Smooth muscle cell (in vitro differentiated cells): ENCODE data around the gene KIAA1614. TPM values are rescaled to one million over a fixed set of nuclear protein-coding genes. Genes with fewer than 3 reads are reported as not detected.

ENCODE experiments used
- DNase-seq: peaks from one replicate; lab custom pipeline; 2025; ENCODE audit not compliant: unreplicated experiment; lab: John Stamatoyannopoulos, UW
- H2AFZ ChIP-seq: fragments of 200-600 bp; sonication (generic); 2 replicates; pipeline ENCODE4 v1.6.0; 2016; ENCODE audit warnings: antibody characterized with exemption, low read depth, mild to moderate bottlenecking
- H3F3A ChIP-seq: fragments of 200-600 bp; sonication (generic); 2 replicates; pipeline ENCODE4 v1.6.0; 2017; ENCODE audit warnings: antibody characterized with exemption, low read depth
- H3K27ac ChIP-seq: fragments of 200-600 bp; sonication (generic); 2 replicates; pipeline ENCODE4 v1.5.1; 2016; ENCODE audit warnings: low read depth, mild to moderate bottlenecking
- H3K27me3 ChIP-seq: fragments of 200-600 bp; sonication (generic); 2 replicates; pipeline ENCODE4 v1.6.1; 2016; ENCODE audit warnings: low read depth, mild to moderate bottlenecking
- H3K36me3 ChIP-seq: fragments of 200-600 bp; sonication (generic); 2 replicates; pipeline ENCODE4 v1.5.1; 2016; ENCODE audit warnings: low read depth
- H3K4me1 ChIP-seq: fragments of 200-600 bp; sonication (generic); 2 replicates; pipeline ENCODE4 v1.5.1; 2016; ENCODE audit warnings: low read depth
- H3K4me2 ChIP-seq: fragments of 200-600 bp; sonication (generic); 2 replicates; pipeline ENCODE4 v1.6.0; 2016; ENCODE audit warnings: mild to moderate bottlenecking
- H3K4me3 ChIP-seq: fragments of 200-600 bp; sonication (generic); 2 replicates; pipeline ENCODE4 v1.5.1; 2016; ENCODE audit warnings: mild to moderate bottlenecking
- H3K79me2 ChIP-seq: fragments of 200-600 bp; sonication (generic); 2 replicates; pipeline ENCODE4 v1.6.0; 2016; ENCODE audit warnings: low read depth, mild to moderate bottlenecking
- H3K9ac ChIP-seq: fragments of 200-600 bp; sonication (generic); 2 replicates; pipeline ENCODE4 v1.6.0; 2016; ENCODE audit warnings: low read depth
- H3K9me3 ChIP-seq: fragments of 200-600 bp; sonication (generic); replicated peaks from 2 replicates; pipeline ENCODE4 v1.5.1; 2016; ENCODE audit warnings: low read depth
- H4K20me1 ChIP-seq: fragments of 200-600 bp; sonication (generic); 2 replicates; pipeline ENCODE4 v1.6.0; 2016; ENCODE audit warnings: low read depth
- WGBS: methylation state at CpG from one replicate; pipeline ENCODE4 v1.1.7; 2016; ENCODE audit warnings: low lambda C conversion rate; 5-methylcytosine and 5-hydroxymethylcytosine counted together
- polyA plus RNA-seq: library from polyadenylated mRNA; unstranded; fragments of >200 nt; fragmentation: Nextera tagmentation; extraction: Ambion mirVana; gene quantifications from 2 replicates; pipeline ENCODE4 v1.2.1, GENCODE V29; 2016
- total RNA-seq: library from RNA; depleted of rRNA; stranded (reverse); fragments of >200 nt; gene quantifications from 2 replicates; pipeline ENCODE4 v1.2.3, GENCODE V29; 2014
- TF ChIP-seq, protein P1 (sequence below): fragments of 200-600 bp; sonication (generic); IDR thresholded peaks from 2 replicates; pipeline ENCODE4 v1.5.1; 2017; ENCODE audit warnings: borderline replicate concordance, mild to moderate bottlenecking, antibody characterized with exemption; ENCODE audit not compliant: insufficient read depth, poor library complexity, severe bottlenecking

The KIAA1614 gene
- total and polyA plus RNA-seq, 2 experiments from 2014 or later, result 2.9 to 3.2 TPM

DNA sequence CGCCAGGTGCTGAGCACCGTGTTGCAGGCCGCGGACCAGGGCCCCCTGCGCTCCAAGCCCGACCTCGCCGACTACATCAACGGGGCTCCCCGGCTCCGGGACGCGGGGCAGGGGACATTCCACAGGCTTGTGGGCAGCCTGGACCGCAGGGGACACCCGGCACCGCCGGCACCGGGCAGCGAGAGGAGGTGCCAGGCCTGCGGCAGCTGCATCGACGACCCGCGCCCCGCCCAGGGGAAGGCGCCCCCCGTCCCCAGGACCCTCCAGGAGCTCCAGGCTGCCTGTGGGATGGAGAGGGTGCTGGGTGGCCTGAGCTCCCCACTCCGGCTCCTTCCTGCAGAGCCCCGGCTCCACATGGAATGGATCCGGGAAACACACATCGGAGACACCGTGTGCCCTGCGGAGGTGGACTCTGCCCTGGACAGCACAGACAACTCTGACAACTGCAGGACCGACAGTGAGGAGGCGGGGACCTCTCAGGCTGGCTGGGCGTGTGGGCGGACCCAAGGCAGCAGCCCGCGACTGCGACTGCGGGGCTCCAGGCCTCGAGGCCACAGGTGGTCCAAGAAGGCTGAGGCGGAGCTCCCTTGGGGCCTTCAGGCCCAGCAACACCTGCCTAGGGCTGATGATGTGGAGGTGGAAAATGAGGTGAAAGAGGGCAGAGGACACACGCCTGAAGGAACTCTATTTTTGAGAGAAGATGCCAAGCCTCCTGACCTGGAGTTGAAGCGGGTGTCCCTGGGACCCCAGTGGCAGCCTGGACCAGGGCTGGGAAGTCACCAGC, 22.8 kb downstream of the KIAA1614 start:
- Histone ChIP-seq H3K36me3 (no peaks in the 10 kb centered on the region), H3K27ac (no peak overlapping the region), H3K4me2 (no peak overlapping the region), H4K20me1 (no peaks in the 10 kb centered on the region), H3K9ac (no peak overlapping the region), H3F3A (no peaks in the 10 kb centered on the region), H3K9me3 (no peaks in the 10 kb centered on the region), H2AFZ (no peak overlapping the region), H3K4me1 (no peaks in the 10 kb centered on the region), H3K79me2 (no peaks in the 10 kb centered on the region), H3K4me3 (no peak overlapping the region), H3K27me3 (no peaks in the 10 kb centered on the region)
- WGBS, result 90% methylated on average over 40 of the region's 45 CpGs
- TF ChIP-seq, protein P1, sequence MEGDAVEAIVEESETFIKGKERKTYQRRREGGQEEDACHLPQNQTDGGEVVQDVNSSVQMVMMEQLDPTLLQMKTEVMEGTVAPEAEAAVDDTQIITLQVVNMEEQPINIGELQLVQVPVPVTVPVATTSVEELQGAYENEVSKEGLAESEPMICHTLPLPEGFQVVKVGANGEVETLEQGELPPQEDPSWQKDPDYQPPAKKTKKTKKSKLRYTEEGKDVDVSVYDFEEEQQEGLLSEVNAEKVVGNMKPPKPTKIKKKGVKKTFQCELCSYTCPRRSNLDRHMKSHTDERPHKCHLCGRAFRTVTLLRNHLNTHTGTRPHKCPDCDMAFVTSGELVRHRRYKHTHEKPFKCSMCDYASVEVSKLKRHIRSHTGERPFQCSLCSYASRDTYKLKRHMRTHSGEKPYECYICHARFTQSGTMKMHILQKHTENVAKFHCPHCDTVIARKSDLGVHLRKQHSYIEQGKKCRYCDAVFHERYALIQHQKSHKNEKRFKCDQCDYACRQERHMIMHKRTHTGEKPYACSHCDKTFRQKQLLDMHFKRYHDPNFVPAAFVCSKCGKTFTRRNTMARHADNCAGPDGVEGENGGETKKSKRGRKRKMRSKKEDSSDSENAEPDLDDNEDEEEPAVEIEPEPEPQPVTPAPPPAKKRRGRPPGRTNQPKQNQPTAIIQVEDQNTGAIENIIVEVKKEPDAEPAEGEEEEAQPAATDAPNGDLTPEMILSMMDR, result no peak
- DNase-seq, result no peak

DNA sequence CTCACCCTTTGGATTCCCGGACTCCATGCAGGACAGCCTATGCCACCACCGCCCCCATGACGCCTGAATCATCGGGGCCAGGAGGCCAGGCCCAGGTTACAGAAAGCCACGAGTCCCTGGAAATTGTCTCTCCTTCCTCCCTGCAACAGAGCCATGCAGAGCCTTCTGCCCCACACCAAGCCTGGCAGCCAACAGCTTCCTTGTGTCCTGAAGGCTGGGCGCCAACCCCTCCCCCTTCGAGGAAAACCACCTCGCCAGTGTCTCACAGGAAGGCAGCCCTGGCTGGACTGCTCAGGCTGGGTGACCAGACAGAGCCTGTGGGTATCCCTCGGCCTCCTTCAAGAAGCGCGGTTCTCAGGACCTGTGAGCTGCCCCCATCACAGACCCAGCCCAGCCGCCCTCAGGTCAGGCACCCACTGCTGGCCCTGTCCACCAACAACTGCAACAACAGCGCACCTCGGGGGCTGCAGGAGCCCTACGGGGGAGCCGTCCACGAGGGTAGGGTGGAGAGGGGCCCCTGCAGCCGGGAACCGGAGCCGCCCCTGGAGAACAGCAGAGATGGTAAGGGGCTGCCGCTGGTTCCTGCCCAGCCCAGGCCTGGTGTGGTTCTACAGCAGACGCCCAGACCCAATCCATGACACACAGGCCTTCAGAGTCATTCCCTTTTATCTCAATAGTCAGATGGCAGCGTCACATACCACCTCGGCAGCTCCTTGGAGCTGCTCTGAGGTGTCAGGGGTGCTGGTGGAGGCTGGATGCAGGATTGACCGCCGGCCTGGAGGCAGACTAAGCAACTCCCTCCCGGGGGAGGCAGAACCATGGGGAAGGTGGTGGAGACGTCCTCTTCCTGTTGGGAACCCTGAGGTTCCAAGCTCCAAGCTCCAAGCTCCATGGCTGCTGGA, 23.7 kb downstream of the KIAA1614 start:
- no peaks in the 10 kb centered on the region for H4K20me1 ChIP-seq
- no peak overlapping the region for H2AFZ ChIP-seq
- no peaks in the 10 kb centered on the region for H3K27me3 ChIP-seq
- H3K4me3 ChIP-seq, result no peak overlapping the region
- WGBS, result 97% methylated on average over 28 of the region's 28 CpGs
- TF ChIP-seq, protein P1, result no peak
- no peaks in the 10 kb centered on the region for H3K9me3 ChIP-seq
- H3F3A ChIP-seq, result no peaks in the 10 kb centered on the region
- H3K36me3 ChIP-seq, result no peaks in the 10 kb centered on the region
- DNase-seq, result no peak
- no peaks in the 10 kb centered on the region for H3K79me2 ChIP-seq
- H3K9ac ChIP-seq, result no peak overlapping the region
- H3K4me2 ChIP-seq, result no peak overlapping the region
- no peak overlapping the region for H3K27ac ChIP-seq
- no peaks in the 10 kb centered on the region for H3K4me1 ChIP-seq

DNA sequence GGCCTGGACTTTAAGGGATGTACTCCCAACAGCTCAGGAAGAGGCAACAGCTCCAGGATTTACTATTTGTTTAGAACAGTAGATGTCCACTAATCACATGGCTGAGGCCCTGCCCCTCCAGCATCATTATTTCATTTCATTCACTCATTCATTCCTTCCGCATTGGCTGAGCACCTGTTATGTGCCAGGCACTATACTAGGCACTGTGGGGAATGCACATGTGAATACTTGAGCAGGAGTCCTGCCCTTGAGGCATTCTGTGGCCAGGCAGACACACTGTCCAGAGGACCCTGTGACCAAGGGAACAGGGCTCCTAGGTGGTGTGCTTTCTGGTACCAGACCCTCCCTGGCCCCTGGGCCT, 24.3 kb downstream of the KIAA1614 start:
- TF ChIP-seq, protein P1, result no peak
- H3K4me3 ChIP-seq, result no peak overlapping the region
- no peaks in the 10 kb centered on the region for H3K4me1 ChIP-seq
- no peaks in the 10 kb centered on the region for H3F3A ChIP-seq
- H3K9me3 ChIP-seq, result no peaks in the 10 kb centered on the region
- WGBS, result 94% methylated on average over 1 of the region's 1 CpG
- no peak overlapping the region for H3K4me2 ChIP-seq
- no peaks in the 10 kb centered on the region for H3K36me3 ChIP-seq
- DNase-seq, result no peak
- no peak overlapping the region for H2AFZ ChIP-seq
- H3K27me3 ChIP-seq, result no peaks in the 10 kb centered on the region
- H4K20me1 ChIP-seq, result no peaks in the 10 kb centered on the region
- H3K79me2 ChIP-seq, result no peaks in the 10 kb centered on the region
- no peak overlapping the region for H3K27ac ChIP-seq
- no peak overlapping the region for H3K9ac ChIP-seq
